HG02763 (cell line): Measurements from ENCODE around the gene MLF2.
A peak's percentile ranks its signal among the peaks of the same experiment; 100 is the strongest.
"Not testable (repeated sequence)": the region's sequence is repeated elsewhere in the genome, so short reads cannot be mapped to it uniquely, and the experiment has no call there.

Experiments
- ATAC-seq: cut with Tn5 transposase; IDR thresholded peaks from one replicate; pipeline ENCODE4 v1.9.1; 2021; ENCODE audit warnings: mild to moderate bottlenecking, moderate library complexity; ENCODE audit not compliant: unreplicated experiment

MLF2 gene

GRCh38 chr12:6765634-6766581 lies 13.0 kb upstream of the MLF2 start, which contains the start of gene PTMS:
Gene PTMS, plus strand, starts transcription at chr12:6766363. Its CDS starts 343 bp downstream, at chr12:6766706.
- peak; percentile 25 for ATAC-seq

GRCh38 chr12:6765048-6765633 lies 12.2 kb upstream of the MLF2 start:
- ATAC-seq = no peak

DNA sequence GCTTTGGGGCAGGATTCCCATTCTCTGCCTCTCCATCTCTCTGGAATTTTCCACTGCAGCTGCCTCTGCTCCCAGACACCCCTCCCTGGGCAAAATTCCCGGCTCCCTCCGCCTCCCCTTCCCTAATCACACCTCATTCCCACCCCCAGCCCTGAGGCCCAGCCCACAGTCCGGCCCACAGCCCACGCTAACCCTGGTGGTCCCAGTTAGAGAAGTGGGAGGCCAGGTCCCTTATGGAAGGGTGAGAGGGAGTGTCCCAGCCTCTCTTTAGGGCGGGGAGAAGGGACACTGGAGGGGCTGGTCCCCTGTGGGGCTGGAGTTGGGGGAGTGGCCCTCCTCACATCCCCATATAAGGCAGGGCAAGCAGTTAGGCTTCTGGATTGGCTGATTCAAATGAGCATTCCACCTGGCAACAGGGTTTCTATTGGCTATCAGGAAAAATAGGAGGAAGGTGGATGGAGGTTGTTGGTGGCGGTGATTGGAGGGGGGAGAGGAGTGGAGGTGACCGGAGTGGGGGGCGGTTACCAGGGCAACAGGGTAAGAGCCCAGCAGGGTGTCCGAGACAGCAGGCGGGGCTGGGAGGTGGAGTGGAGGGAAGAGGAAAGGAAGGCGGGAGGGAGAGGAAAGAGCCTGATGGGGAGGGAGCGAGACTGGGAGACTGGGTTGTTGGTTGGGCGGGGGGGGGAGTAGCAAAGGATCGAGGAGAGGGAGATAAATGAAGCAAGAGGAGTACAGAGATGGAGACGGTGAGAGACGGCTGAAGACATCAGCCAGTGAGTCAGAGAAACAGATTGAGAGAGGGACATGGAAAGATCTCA lies 11.3 kb upstream of the MLF2 start:
- peak; percentile 68 for ATAC-seq

GRCh38 chr12:6763380-6763779 lies 10.4 kb upstream of the MLF2 start:
- ATAC-seq = no peak

- ATAC-seq = no peak
Observed at GRCh38 chr12:6759741-6760140, 6.8 kb upstream of the MLF2 start.

- no peak for ATAC-seq
Observed at GRCh38 chr12:6758506-6759095, 5.7 kb upstream of the MLF2 start.

- no peak for ATAC-seq
Observed at GRCh38 chr12:6757028-6757690, 4.2 kb upstream of the MLF2 start.

- no peak for ATAC-seq
Observed at GRCh38 chr12:6754411-6754810, 1.5 kb upstream of the MLF2 start.

DNA sequence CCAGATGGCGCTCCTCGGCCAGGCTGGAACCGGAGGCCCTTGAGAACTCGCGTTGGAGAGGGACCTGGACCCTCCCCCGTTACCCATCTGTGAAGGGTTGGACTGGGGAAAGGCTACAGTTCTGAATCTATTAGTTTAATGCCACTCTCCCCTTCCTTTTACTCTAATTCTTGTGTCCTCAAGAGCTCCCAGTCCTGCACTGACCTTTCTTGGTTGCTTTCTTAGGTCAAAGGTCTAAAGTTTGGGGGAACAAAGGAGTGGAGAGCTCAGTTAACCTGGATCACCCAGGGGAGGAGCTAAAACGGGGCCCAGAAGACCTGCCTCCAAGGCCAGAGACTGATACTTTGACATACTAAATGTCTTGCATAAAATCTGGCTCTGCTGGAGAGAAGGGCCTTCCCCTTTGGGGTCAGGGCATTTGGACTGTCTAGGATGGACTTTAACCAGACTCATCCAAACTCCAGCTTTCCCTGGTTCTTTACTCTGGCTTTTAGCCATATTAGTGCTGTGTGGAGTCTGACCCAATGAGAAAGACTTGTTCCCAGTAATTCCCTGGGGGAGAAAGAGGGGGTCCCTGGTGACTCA lies 923 bp upstream of the MLF2 start:
- ATAC-seq = no peak

- ATAC-seq = no peak
Observed at GRCh38 chr12:6752167-6752920, 597 bp downstream of the MLF2 start.

GRCh38 chr12:6751767-6752166 lies 1.2 kb downstream of the MLF2 start:
- no peak for ATAC-seq

DNA sequence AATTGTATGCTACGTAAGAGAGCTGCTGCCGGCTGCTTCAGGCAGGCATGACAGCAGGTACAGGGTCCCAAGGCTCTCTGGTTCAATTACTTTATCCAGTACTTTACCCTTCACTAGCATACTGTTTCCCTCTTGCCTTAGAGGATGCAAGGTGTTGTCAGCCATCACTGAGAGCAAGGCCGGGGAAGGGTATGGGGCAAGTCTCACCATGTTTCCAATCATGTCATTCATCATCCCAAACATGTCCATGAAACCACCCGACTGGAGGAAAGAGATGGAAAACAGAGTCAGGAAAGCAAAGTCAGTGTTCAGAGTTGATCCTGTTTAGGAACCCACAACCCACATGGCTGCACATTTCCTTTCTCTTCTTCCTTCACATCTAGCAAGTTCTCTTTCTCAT lies 2.4 kb downstream of the MLF2 start:
- no peak for ATAC-seq

DNA sequence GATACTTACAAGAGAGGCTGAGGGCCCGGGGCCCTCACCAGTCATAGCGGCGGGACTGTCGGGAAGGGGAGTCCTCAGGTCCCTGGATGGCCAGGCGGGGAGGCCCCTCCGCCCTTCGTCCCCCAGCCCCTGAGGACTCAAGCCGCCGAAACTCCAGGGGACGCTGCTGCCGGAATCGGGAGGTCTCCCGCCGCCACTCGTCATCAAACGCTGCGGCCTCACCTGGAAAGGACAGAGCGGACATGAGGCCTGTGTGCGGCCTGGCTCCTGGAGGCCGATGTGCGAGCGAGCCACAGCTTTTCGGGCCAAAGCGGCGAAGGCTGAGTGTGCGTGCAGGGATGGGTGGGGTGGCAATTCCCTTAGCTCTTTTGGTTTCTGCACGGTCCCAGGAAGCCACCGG lies 4.2 kb downstream of the MLF2 start:
- no peak for ATAC-seq

DNA sequence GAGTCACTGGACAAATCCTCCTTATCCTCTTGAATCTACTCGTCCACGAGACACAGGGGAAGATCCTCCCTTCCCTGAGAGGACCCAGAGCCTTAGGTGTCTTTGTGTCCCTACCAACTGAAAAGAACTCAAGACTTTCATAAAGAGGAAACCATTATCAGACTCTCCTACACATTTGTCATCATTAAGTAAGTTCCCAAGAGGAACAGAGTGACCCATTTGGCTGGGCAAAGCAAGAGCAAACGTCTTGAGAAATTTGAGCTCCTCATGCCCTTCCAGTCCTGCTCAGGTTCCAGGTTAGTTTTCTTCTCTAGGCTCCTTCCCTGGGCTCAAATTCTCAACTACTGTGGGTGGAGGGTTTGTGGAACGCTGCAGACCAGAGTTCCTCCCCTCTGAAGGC lies 5.7 kb downstream of the MLF2 start:
- no peak for ATAC-seq

DNA sequence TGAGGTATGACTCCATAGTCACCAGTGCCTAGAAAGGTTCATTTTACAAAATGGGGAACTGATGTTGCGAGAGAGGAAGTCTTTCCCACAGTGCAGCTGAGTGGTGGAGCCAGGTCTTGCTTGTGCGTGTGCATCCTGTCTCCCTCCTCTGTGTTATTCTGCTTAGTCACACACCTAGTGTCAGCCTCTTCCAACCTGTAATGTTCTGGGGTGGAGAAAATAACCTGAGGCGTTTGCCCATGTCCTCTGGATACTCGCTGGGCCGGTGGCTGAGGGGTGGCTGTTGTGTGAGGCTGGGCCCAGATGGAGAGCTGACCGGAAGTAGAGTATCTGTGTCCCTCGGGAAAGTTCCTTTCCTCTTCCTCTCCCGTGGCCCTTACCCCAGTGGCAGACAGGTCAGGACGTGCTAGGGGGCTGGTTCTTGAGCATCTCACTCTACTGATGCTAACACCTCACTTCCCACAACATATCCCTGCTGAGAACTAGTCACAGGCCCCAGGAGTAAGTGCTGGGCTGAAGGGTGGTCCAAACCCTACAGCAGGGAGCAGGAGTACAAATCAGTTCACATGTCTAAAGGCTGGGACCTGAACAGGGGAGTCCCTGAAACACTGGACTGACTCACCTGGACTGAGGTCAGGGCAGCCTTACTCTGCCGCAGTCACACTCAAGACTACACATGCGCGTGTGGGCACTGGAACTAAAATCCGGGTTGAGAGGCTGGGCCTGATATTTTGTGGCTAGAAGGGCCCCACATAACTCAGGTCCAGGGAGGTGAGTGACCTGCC lies 7.0 kb downstream of the MLF2 start:
- no peak for ATAC-seq

- ATAC-seq = not testable (repeated sequence)
Observed at GRCh38 chr12:6743300-6743699, 9.6 kb downstream of the MLF2 start.

DNA sequence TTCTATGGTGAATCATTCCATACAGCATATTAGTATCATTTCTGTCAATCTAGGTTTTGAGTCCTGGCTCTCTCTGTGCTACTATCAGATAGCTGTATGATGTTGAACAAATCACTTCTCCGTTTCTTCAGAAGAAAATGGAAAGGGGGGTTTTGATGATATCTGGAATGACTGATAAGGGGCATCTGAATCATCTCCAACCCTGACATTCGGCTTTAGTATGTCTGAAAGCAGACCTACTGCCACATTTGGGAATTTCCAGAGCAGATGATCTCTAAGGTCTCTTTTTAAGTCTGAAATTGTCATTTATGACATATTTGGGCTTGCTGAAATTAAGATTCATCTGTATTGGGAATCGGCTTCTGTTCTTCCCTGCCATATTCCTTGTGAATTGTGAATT lies 10.1 kb downstream of the MLF2 start:
- ATAC-seq = no peak

- not testable (repeated sequence) for ATAC-seq
Observed at GRCh38 chr12:6742080-6742479, 10.9 kb downstream of the MLF2 start.

GRCh38 chr12:6736754-6737153 lies 16.2 kb downstream of the MLF2 start:
- no peak for ATAC-seq
